CD4-positive, alpha-beta T cell (primary cell): ENCODE measurements around the gene FMNL2. TPM values are rescaled to one million over a fixed set of nuclear protein-coding genes. Genes with fewer than 3 reads are reported as not detected.

Experiments used
- ATAC-seq: fragments of 200-7000 bp; cut with Tn5 transposase; one replicate; pipeline ENCODE4 v1.10.0; 2022; ENCODE audit warnings: mild to moderate bottlenecking; ENCODE audit not compliant: poor library complexity
- CTCF ChIA-PET: fragments of 350-600 bp; sonication (Branson Sonifier 250); formaldehyde crosslinking; loops from one replicate; lab custom pipeline; 2021; ENCODE audit warnings: antibody characterized with exemption, inconsistent platforms; lab: Charles Lee
- POLR2A ChIA-PET: fragments of 350-600 bp; sonication (Branson Sonifier 250); formaldehyde crosslinking; loops from one replicate; lab custom pipeline; 2021; ENCODE audit warnings: antibody characterized with exemption, inconsistent platforms; lab: Charles Lee
- DNase-seq, 14 experiments: peaks; one replicate each; pipeline ENCODE4 v3.0.0-alpha.2; 2013 to 2020; ENCODE audit warnings: mixed read lengths in 2 of 14
- H3K27ac ChIP-seq, 2 donors: one replicate each; pipeline versions ENCODE4 v1.5.1 to v1.7.0; 2013; ENCODE audit warnings: low read length in 2 of 2, low read depth in 1 of 2, mild to moderate bottlenecking in 1 of 2
- H3K27me3 ChIP-seq, 2 experiments: 1 replicate in 1 of 2; 2 replicates in 1 of 2; pipeline versions ENCODE4 v1.6.1 to v1.7.0; 2013; ENCODE audit warnings: low read length in 2 of 2, control low read depth in 1 of 2, mild to moderate bottlenecking in 1 of 2, moderate library complexity in 1 of 2; ENCODE audit not compliant: insufficient read depth in 2 of 2, control insufficient read depth in 1 of 2
- H3K36me3 ChIP-seq: one replicate; pipeline ENCODE4 v1.6.1; 2013; ENCODE audit warnings: low read length, control low read depth; ENCODE audit not compliant: insufficient read depth
- H3K4me1 ChIP-seq: one replicate; pipeline ENCODE4 v1.6.1; 2013; ENCODE audit warnings: low read length, control low read depth; ENCODE audit not compliant: insufficient read depth
- H3K4me3 ChIP-seq: one replicate; pipeline ENCODE4 v1.5.1; 2013; ENCODE audit warnings: mild to moderate bottlenecking, low read length, moderate library complexity
- H3K9me3 ChIP-seq, 2 experiments: 1 replicate in 1 of 2; 2 replicates in 1 of 2; pipeline versions ENCODE4 v1.6.1 to v1.7.0; 2013; ENCODE audit warnings: low read length in 2 of 2, mild to moderate bottlenecking in 2 of 2, control low read depth in 1 of 2, moderate library complexity in 1 of 2; ENCODE audit not compliant: control insufficient read depth in 1 of 2, insufficient read depth in 1 of 2
- H3K27ac Mint-ChIP-seq: one replicate; pipeline ENCODE4 v1.8.0; 2020; ENCODE audit warnings: mixed read lengths
- H3K27me3 Mint-ChIP-seq: one replicate; pipeline ENCODE4 v1.8.0; 2021; ENCODE audit warnings: mixed read lengths
- H3K36me3 Mint-ChIP-seq: one replicate; pipeline ENCODE4 v1.8.0; 2021; ENCODE audit warnings: low read depth, mixed read lengths
- H3K4me1 Mint-ChIP-seq: one replicate; pipeline ENCODE4 v1.8.0; 2021; ENCODE audit warnings: low read depth, mixed read lengths
- H3K4me3 Mint-ChIP-seq: one replicate; pipeline ENCODE4 v1.8.0; 2020; ENCODE audit warnings: mild to moderate bottlenecking, mixed read lengths
- H3K9me3 Mint-ChIP-seq: one replicate; pipeline ENCODE4 v1.8.0; 2020; ENCODE audit warnings: mixed read lengths
- intact Hi-C, 2 experiments: fragments of 100-400 bp; cut with DNase I in 1 of 2; cut with micrococcal nuclease in 1 of 2; formaldehyde crosslinking; loops; one replicate each; pipeline versions ENCODE4 v1.15.1 to v1.9.0; 2023 to 2025; cut with DNase I, micrococcal nuclease
- total RNA-seq, 174 experiments: library from RNA in 2 of 174; stranded (reverse) in 2 of 174; gene quantifications; one replicate each; pipeline ENCODE4 v1.2.3 and lab custom pipeline; 2021 to 2026
- TF ChIP-seq, protein P1 (sequence below): fragments of 200-600 bp; IDR thresholded peaks from one replicate; pipeline ENCODE4 v1.8.0; 2022; ENCODE audit warnings: antibody characterized with exemption, mild to moderate bottlenecking

FMNL2 gene
- total RNA-seq, 2 experiments from 2014 or later, result 0.30 to 0.31 TPM

DNA sequence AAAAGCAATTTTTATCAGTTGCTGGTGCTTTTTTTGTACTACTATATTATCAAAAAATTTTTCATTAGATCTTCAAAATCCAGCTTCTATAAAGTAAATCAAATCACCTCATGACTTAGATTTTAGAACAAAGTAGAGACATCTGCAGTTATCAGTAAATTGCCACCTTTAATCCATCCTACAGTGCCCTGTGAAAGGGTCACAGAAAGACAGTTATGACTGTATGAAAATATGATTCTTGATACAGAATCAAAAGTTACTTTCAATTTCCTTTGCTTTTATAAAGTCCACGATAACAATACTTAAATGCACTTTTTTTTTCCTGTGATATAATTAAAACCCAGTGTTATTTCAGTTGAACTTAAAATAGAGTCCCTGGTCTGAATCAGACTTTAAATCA, 320.9 kb downstream of the FMNL2 start:
- no peaks in the 10 kb centered on the region for H3K4me1 ChIP-seq
- no peak overlapping the region for H3K4me3 ChIP-seq
- no peak overlapping the region for H3K27ac Mint-ChIP-seq
- H3K9me3 Mint-ChIP-seq, result no peaks in the 10 kb centered on the region
- peaks cover 74% of the 10 kb centered on the region for H3K36me3 ChIP-seq
- H3K9me3 ChIP-seq, result no peaks in the 10 kb centered on the region
- no peaks in the 10 kb centered on the region for H3K27me3 Mint-ChIP-seq
- no peak overlapping the region for H3K4me3 Mint-ChIP-seq
- ChIA-PET POLR2A (no interaction called here), CTCF (no interaction called here)
- intact Hi-C loops, result no loop called here
- TF ChIP-seq, protein P1, sequence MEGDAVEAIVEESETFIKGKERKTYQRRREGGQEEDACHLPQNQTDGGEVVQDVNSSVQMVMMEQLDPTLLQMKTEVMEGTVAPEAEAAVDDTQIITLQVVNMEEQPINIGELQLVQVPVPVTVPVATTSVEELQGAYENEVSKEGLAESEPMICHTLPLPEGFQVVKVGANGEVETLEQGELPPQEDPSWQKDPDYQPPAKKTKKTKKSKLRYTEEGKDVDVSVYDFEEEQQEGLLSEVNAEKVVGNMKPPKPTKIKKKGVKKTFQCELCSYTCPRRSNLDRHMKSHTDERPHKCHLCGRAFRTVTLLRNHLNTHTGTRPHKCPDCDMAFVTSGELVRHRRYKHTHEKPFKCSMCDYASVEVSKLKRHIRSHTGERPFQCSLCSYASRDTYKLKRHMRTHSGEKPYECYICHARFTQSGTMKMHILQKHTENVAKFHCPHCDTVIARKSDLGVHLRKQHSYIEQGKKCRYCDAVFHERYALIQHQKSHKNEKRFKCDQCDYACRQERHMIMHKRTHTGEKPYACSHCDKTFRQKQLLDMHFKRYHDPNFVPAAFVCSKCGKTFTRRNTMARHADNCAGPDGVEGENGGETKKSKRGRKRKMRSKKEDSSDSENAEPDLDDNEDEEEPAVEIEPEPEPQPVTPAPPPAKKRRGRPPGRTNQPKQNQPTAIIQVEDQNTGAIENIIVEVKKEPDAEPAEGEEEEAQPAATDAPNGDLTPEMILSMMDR, result no peak
- DNase-seq (no peak), ATAC-seq (no peak)
- peaks cover 86% of the 10 kb centered on the region for H3K36me3 Mint-ChIP-seq
- H3K27me3 ChIP-seq, result no peaks in the 10 kb centered on the region
- H3K27ac ChIP-seq, result no peak overlapping the region
- H3K4me1 Mint-ChIP-seq, result no peaks in the 10 kb centered on the region

DNA sequence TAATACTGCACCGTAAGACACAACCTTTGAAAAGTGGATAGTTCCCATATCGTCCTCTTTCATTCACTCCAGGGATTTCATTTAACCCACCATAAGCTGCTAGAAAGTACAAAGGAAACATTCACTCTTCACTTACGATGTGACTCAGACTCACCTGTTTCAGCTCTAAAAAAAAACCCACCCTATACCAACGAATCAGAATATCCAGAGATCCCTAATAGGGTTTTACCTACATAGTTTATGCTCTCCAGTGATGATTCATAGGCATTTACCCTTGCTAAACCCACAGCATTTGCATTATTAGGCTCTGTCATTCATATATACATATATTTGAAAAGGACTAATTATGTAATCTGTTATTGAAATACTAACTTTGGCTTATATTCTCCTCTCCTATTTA, 322.1 kb downstream of the FMNL2 start:
- no peak for ATAC-seq

DNA sequence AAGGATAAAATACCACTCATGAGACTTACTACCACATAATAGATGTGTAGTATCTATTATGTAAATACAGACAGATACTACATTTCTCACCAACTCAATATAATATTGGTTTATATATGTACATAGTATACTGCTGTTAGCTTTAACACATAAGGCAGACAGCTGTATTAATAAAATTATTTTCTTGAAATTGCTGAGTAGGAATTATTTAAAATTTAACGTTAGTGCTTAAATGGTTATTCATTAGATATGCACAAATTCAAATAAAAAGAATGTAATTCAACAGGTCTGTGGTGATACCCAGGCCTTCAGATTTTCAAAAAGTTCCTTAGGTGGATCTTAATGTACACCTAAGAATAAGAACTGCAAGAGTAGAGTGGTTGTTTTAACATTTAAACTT, 323.2 kb downstream of the FMNL2 start:
- Mint-ChIP-seq H3K4me3 (no peak overlapping the region), H3K4me1 (no peaks in the 10 kb centered on the region), H3K9me3 (no peaks in the 10 kb centered on the region), H3K27ac (no peak overlapping the region), H3K27me3 (no peaks in the 10 kb centered on the region), H3K36me3 (peaks cover 95% of the 10 kb centered on the region)
- ATAC-seq, result no peak
- intact Hi-C loops, result no loop called here
- TF ChIP-seq, protein P1, result no peak
- ChIA-PET POLR2A (no interaction called here), CTCF (interaction anchor here (1.2 kb wide), 1 partner anchor 9 kb away, joined by 3 read pairs; no protein-coding TSS in a partner anchor)
- no peak for DNase-seq
- peaks cover 92% of the 10 kb centered on the region for H3K36me3 ChIP-seq
- no peaks in the 10 kb centered on the region for H3K4me1 ChIP-seq
- H3K4me3 ChIP-seq, result no peak overlapping the region
- H3K27me3 ChIP-seq, result no peaks in the 10 kb centered on the region
- no peaks in the 10 kb centered on the region for H3K9me3 ChIP-seq
- H3K27ac ChIP-seq, result no peak overlapping the region

More for the DNA sequence above, 322.1 kb downstream of the FMNL2 start:
- intact Hi-C loops, result no loop called here
- H3K27ac Mint-ChIP-seq, result no peak overlapping the region
- H3K9me3 ChIP-seq, result no peaks in the 10 kb centered on the region
- H3K27ac ChIP-seq, result no peak overlapping the region
- H3K9me3 Mint-ChIP-seq, result no peaks in the 10 kb centered on the region
- TF ChIP-seq, protein P1, result no peak
- H3K36me3 Mint-ChIP-seq, result peaks cover 93% of the 10 kb centered on the region
- peaks cover 84% of the 10 kb centered on the region for H3K36me3 ChIP-seq
- CTCF ChIA-PET, result no interaction called here
- no peak for DNase-seq
- POLR2A ChIA-PET, result no interaction called here
- no peaks in the 10 kb centered on the region for H3K4me1 ChIP-seq
- no peaks in the 10 kb centered on the region for H3K27me3 Mint-ChIP-seq
- H3K4me3 ChIP-seq, result no peak overlapping the region
- H3K27me3 ChIP-seq, result no peaks in the 10 kb centered on the region
- H3K4me3 Mint-ChIP-seq, result no peak overlapping the region
- no peaks in the 10 kb centered on the region for H3K4me1 Mint-ChIP-seq
